H1 (cell line): ENCODE data around the gene RASGRF1. TPM values are rescaled to one million over a fixed set of nuclear protein-coding genes. Genes with fewer than 3 reads are reported as not detected.

Experiments used
- CTCF ChIA-PET: fragments of 300-600 bp; sonication (Branson Sonifier 250); formaldehyde crosslinking; loops from one replicate; lab custom pipeline; 2021; ENCODE audit not compliant: partially characterized antibody; lab: Charles Lee
- POLR2A ChIA-PET: fragments of 300-600 bp; sonication (Branson Sonifier 250); formaldehyde crosslinking; loops from one replicate; lab custom pipeline; 2021; ENCODE audit warnings: inconsistent platforms; ENCODE audit not compliant: partially characterized antibody; lab: Charles Lee
- DNase-seq, 2 experiments: peaks; one replicate each; pipeline versions ENCODE4 v3.0.0 to v3.0.0-alpha.2; 2010 to 2022; ENCODE audit warnings: low spot score in 2 of 2, low read depth in 1 of 2, mixed read lengths in 1 of 2
- FAIRE-seq: peaks from 2 replicates; lab custom pipeline; 2011; peaks lifted over from hg19 to GRCh38; lab: Jason Lieb, UNC
- H2AFZ ChIP-seq: 2 replicates; pipeline ENCODE4 v1.8.1; 2012; ENCODE audit warnings: low read length, inconsistent platforms
- H2AK5ac ChIP-seq: 2 replicates; pipeline ENCODE4 v1.6.1; 2013; ENCODE audit warnings: low read depth, low read length
- H2BK120ac ChIP-seq: replicated peaks from 2 replicates; pipeline ENCODE3; 2013; ENCODE audit warnings: low read depth, low read length, inconsistent platforms
- H2BK12ac ChIP-seq: 2 replicates; pipeline ENCODE4 v1.6.1; 2013; ENCODE audit warnings: low read depth, low read length
- H2BK15ac ChIP-seq: 2 replicates; pipeline ENCODE4 v1.6.1; 2013; ENCODE audit warnings: low read length
- H2BK20ac ChIP-seq: 2 replicates; pipeline ENCODE4 v1.6.1; 2013; ENCODE audit warnings: low read length
- H2BK5ac ChIP-seq: 2 replicates; pipeline ENCODE4 v1.6.1; 2013; ENCODE audit warnings: low read depth, low read length
- H3K14ac ChIP-seq: 2 replicates; pipeline ENCODE4 v1.6.1; 2013; ENCODE audit warnings: inconsistent platforms; ENCODE audit not compliant: insufficient read length
- H3K18ac ChIP-seq: 2 replicates; pipeline ENCODE4 v1.6.1; 2013; ENCODE audit warnings: low read length; ENCODE audit errors: extremely low read depth
- H3K23ac ChIP-seq: 2 replicates; pipeline ENCODE4 v1.6.1; 2013; ENCODE audit warnings: inconsistent platforms; ENCODE audit not compliant: insufficient read length
- H3K23me2 ChIP-seq: 2 replicates; pipeline ENCODE4 v1.6.1; 2013; ENCODE audit warnings: low read depth, low read length
- H3K27ac ChIP-seq: 2 replicates; pipeline ENCODE4 v1.6.1; 2011; ENCODE audit warnings: low read depth, low read length, inconsistent platforms
- H3K27me3 ChIP-seq, 4 experiments: replicated peaks in 1 of 4; 1 replicate in 1 of 4; 2 replicates in 3 of 4; pipeline versions ENCODE4 v1.6.1 to v1.8.1; 2011 to 2013; ENCODE audit warnings: low read length in 3 of 4, mild to moderate bottlenecking in 3 of 4, inconsistent platforms in 2 of 4, mixed read lengths in 2 of 4, moderate library complexity in 1 of 4; ENCODE audit not compliant: control insufficient read depth in 3 of 4, insufficient read depth in 3 of 4; ENCODE audit errors: extremely low read depth in 1 of 4
- H3K36me3 ChIP-seq, 4 experiments: 2 replicates each; pipeline versions ENCODE4 v1.6.1 to v1.8.1; 2011 to 2013; ENCODE audit warnings: mild to moderate bottlenecking in 4 of 4, low read length in 3 of 4, moderate library complexity in 2 of 4, control low read depth in 1 of 4, inconsistent platforms in 1 of 4; ENCODE audit not compliant: insufficient read depth in 4 of 4, control insufficient read depth in 2 of 4
- H3K4ac ChIP-seq: replicated peaks from 2 replicates; pipeline ENCODE3; 2013; ENCODE audit warnings: low read length, low read depth, mixed read lengths, inconsistent platforms; ENCODE audit not compliant: insufficient read length
- H3K4me1 ChIP-seq, 4 experiments: replicated peaks in 1 of 4; 1 replicate in 1 of 4; 2 replicates in 3 of 4; pipeline versions ENCODE4 v1.6.1 to v1.8.1; 2011 to 2013; ENCODE audit warnings: low read length in 3 of 4, inconsistent platforms in 2 of 4, mixed read lengths in 1 of 4; ENCODE audit not compliant: insufficient read depth in 4 of 4, control insufficient read depth in 3 of 4
- H3K4me2 ChIP-seq, 2 experiments: 2 replicates each; pipeline versions ENCODE4 v1.6.1 to v1.8.1; 2011 to 2013; ENCODE audit warnings: low read depth in 2 of 2, low read length in 2 of 2, control low read depth in 1 of 2, inconsistent platforms in 1 of 2, mild to moderate bottlenecking in 1 of 2; ENCODE audit not compliant: insufficient read depth in 1 of 2
- H3K4me3 ChIP-seq, 4 experiments: fragments of 200-600, 300-600 bp in 1 of 4; sonication (generic), shearing (Covaris generic), sonication (Bioruptor Twin) in 1 of 4; 2 replicates each; pipeline versions ENCODE4 v1.5.1 to v1.8.1; 2011 to 2016; ENCODE audit warnings: low read length in 4 of 4, low read depth in 3 of 4, control low read depth in 2 of 4, inconsistent platforms in 2 of 4, mild to moderate bottlenecking in 2 of 4, mixed read lengths in 1 of 4, moderate library complexity in 1 of 4; ENCODE audit not compliant: insufficient read depth in 2 of 4; ENCODE audit errors: extremely low read depth in 1 of 4
- H3K56ac ChIP-seq: replicated peaks from 2 replicates; pipeline ENCODE3; 2013; ENCODE audit warnings: low read depth, mild to moderate bottlenecking, mixed read lengths, low read length, inconsistent platforms; ENCODE audit not compliant: insufficient read length
- H3K79me1 ChIP-seq: 2 replicates; pipeline ENCODE4 v1.6.1; 2013; ENCODE audit warnings: low read depth, low read length, control low read depth
- H3K79me2 ChIP-seq, 2 experiments: 2 replicates each; pipeline versions ENCODE4 v1.6.1 to v1.8.1; 2012 to 2013; ENCODE audit warnings: low read length in 2 of 2, mild to moderate bottlenecking in 2 of 2, inconsistent platforms in 1 of 2; ENCODE audit not compliant: insufficient read depth in 2 of 2, control insufficient read depth in 1 of 2
- H3K9ac ChIP-seq, 4 experiments: replicated peaks in 1 of 4; 1 replicate in 1 of 4; 2 replicates in 3 of 4; pipeline versions ENCODE4 v1.6.1 to v1.8.1; 2011 to 2013; ENCODE audit warnings: low read depth in 3 of 4, low read length in 3 of 4, control low read depth in 2 of 4, mild to moderate bottlenecking in 2 of 4, moderate library complexity in 2 of 4, inconsistent platforms in 1 of 4; ENCODE audit errors: extremely low read depth in 1 of 4
- H3K9me3 ChIP-seq, 2 experiments: 2 replicates each; pipeline versions ENCODE4 v1.6.1 to v1.8.1; 2012 to 2013; ENCODE audit warnings: mild to moderate bottlenecking in 2 of 2, moderate library complexity in 2 of 2, control low read depth in 1 of 2, inconsistent platforms in 1 of 2, low read depth in 1 of 2, low read length in 1 of 2, mixed read lengths in 1 of 2; ENCODE audit not compliant: insufficient read depth in 2 of 2
- H4K20me1 ChIP-seq, 2 experiments: replicated peaks in 1 of 2; 2 replicates each; pipeline versions ENCODE3 to v1.8.1; 2011 to 2013; ENCODE audit warnings: inconsistent platforms in 2 of 2, low read length in 2 of 2, mild to moderate bottlenecking in 1 of 2; ENCODE audit not compliant: insufficient read depth in 2 of 2, control insufficient read depth in 1 of 2
- H4K5ac ChIP-seq: 2 replicates; pipeline ENCODE4 v1.6.1; 2013; ENCODE audit warnings: low read length, low read depth, mixed read lengths, inconsistent platforms; ENCODE audit not compliant: insufficient read length
- H4K8ac ChIP-seq: 2 replicates; pipeline ENCODE4 v1.8.0; 2013; ENCODE audit warnings: mild to moderate bottlenecking, moderate library complexity, low read length, inconsistent platforms; ENCODE audit not compliant: insufficient read depth; ENCODE audit errors: extremely low read depth
- H4K91ac ChIP-seq: replicated peaks from 2 replicates; pipeline ENCODE3; 2013; ENCODE audit warnings: low read length, mixed read lengths, inconsistent platforms; ENCODE audit not compliant: insufficient read length
- BRCA1 ChIP-seq: IDR thresholded peaks from 2 replicates; pipeline ENCODE4 v1.6.1; 2012; ENCODE audit warnings: low read depth, low read length, improper control_type of control experiment
- GTF2F1 ChIP-seq: IDR thresholded peaks from 2 replicates; pipeline ENCODE4 v1.6.1; 2012; ENCODE audit warnings: low read depth, low read length, improper control_type of control experiment, borderline replicate concordance
- KDM1A ChIP-seq: fragments of 200-600, 300-600 bp; sonication (generic); IDR thresholded peaks from 2 replicates; pipeline ENCODE4 v1.7.1; 2016; ENCODE audit warnings: mild to moderate bottlenecking, low read length, borderline replicate concordance
- NRF1 ChIP-seq: IDR thresholded peaks from 2 replicates; pipeline ENCODE4 v1.6.1; 2011; ENCODE audit warnings: mild to moderate bottlenecking, low read depth, low read length, improper control_type of control experiment
- RXRA ChIP-seq: IDR thresholded peaks from 2 replicates; pipeline ENCODE4 v1.6.1; 2011; ENCODE audit warnings: low read depth, mild to moderate bottlenecking, low read length, moderate library complexity; ENCODE audit not compliant: insufficient read depth
- SRF ChIP-seq: IDR thresholded peaks from 2 replicates; pipeline ENCODE4 v1.6.1; 2011; ENCODE audit warnings: mild to moderate bottlenecking, low read depth, low read length, moderate library complexity
- SUZ12 ChIP-seq: fragments of 200-600 bp; sonication (generic); IDR thresholded peaks from 2 replicates; pipeline ENCODE4 v1.6.1; 2012; ENCODE audit warnings: mild to moderate bottlenecking, inconsistent platforms, low read length, moderate library complexity, mixed read lengths
- WGBS, 2 experiments: shearing (Covaris generic) in 1 of 2; methylation state at CpG; one replicate each; pipeline versions ENCODE4 v1.1.6 to v1.1.7; 2013 to 2015; ENCODE audit warnings: low lambda C conversion rate in 2 of 2, mixed read lengths in 2 of 2, inconsistent platforms in 1 of 2, low coverage in 1 of 2, missing lambda C conversion rate in 1 of 2; ENCODE audit not compliant: insufficient replicate concordance in 2 of 2, insufficient coverage in 1 of 2, insufficient read length in 1 of 2; ENCODE audit errors: extremely low coverage in 1 of 2, missing lambda C conversion rate in 1 of 2; 5-methylcytosine and 5-hydroxymethylcytosine counted together
- polyA plus RNA-seq, 7 experiments: library from polyadenylated mRNA; depleted of rRNA in 3 of 7; stranded (reverse) in 5 of 7; unstranded in 2 of 7; fragments of >200 nt in 5 of 7; fragments of 200-250 nt in 2 of 7; gene quantifications; 1 replicate in 5 of 7; 2 replicates in 1 of 7; 4 replicates in 1 of 7; pipeline versions ENCODE4 v1.2.1 to v1.2.3, GENCODE V29; 2011 to 2013; ENCODE audit warnings: missing spikeins in 2 of 7, mixed read lengths in 2 of 7
- total RNA-seq: library from RNA; stranded (reverse); fragmentation: NEBNext Ultra II Directional; extraction: Animal tissue kit (Norgen Biotek cat#: 25700); gene quantifications from 2 replicates; pipeline ENCODE4 v1.2.1, GENCODE V29; 2021

Gene RASGRF1
- total and polyA plus RNA-seq, 2 of the 8 experiments (the other 6 are each of a cell fraction or from before 2014, with no cell fraction given), result 0.42 to 0.67 TPM

GRCh38 chr15:79132770-79133169 lies 42.2 kb upstream of the RASGRF1 start:
- no peak overlapping the region for H3K23ac ChIP-seq
- H3K18ac ChIP-seq, result no peak overlapping the region
- H3K4me3 ChIP-seq, result no peak overlapping the region
- no peak overlapping the region for H2AFZ ChIP-seq
- no peaks in the 10 kb centered on the region for H3K79me2 ChIP-seq
- TF ChIP-seq SRF (no peak), RXRA (no peak), NRF1 (no peak), KDM1A (no peak), GTF2F1 (no peak), SUZ12 (no peak), BRCA1 (no peak)
- FAIRE-seq, result no peak
- no peaks in the 10 kb centered on the region for H3K79me1 ChIP-seq
- H4K5ac ChIP-seq, result no peak overlapping the region
- H3K4ac ChIP-seq, result no peak overlapping the region
- H2AK5ac ChIP-seq, result no peak overlapping the region
- peaks cover 5 to 17% (median 13%) of the 10 kb centered on the region in 4 experiments for H3K4me1 ChIP-seq
- H3K4me2 ChIP-seq, result no peak overlapping the region
- H4K20me1 ChIP-seq, result no peaks in the 10 kb centered on the region
- no peak overlapping the region for H2BK12ac ChIP-seq
- POLR2A ChIA-PET, result no interaction called here
- no peak overlapping the region for H4K91ac ChIP-seq
- H2BK5ac ChIP-seq, result no peak overlapping the region
- no peak overlapping the region for H4K8ac ChIP-seq
- H3K9ac ChIP-seq, result no peak overlapping the region
- CTCF ChIA-PET, result interaction anchor here (1.0 to 6.4 kb wide), 6 partner anchors 10 to 52 kb away, joined by 3 to 27 read pairs (median 6); no protein-coding TSS in a partner anchor
- H3K23me2 ChIP-seq, result no peaks in the 10 kb centered on the region; the same call in 1 of the 2 replicates
- no peak overlapping the region for H2BK20ac ChIP-seq
- H3K27me3 ChIP-seq, result no peaks in the 10 kb centered on the region
- H3K36me3 ChIP-seq, result no peaks in the 10 kb centered on the region
- H3K56ac ChIP-seq, result no peak overlapping the region
- WGBS, 2 experiments, result 100% methylated on average over 1 of the region's 1 CpG; no CpG with 5 or more reads in 1 of the 2 experiments
- DNase-seq, result no peak
- H3K14ac ChIP-seq, result no peak overlapping the region
- H2BK120ac ChIP-seq, result no peak overlapping the region
- H3K27ac ChIP-seq, result no peak overlapping the region
- H2BK15ac ChIP-seq, result no peak overlapping the region
- H3K9me3 ChIP-seq, result 0 out of 4 replicates have a peak, but pooled peaks cover 5 to 6% of the 10 kb centered on the region in 2 experiments
